HG03159 (cell line): Measurements from ENCODE around the gene PDZD8.

Experiments
- ATAC-seq: cut with Tn5 transposase; IDR thresholded peaks from one replicate; pipeline ENCODE4 v1.9.1; 2021; ENCODE audit warnings: mild to moderate bottlenecking, moderate library complexity; ENCODE audit not compliant: unreplicated experiment

The PDZD8 gene, protein sequence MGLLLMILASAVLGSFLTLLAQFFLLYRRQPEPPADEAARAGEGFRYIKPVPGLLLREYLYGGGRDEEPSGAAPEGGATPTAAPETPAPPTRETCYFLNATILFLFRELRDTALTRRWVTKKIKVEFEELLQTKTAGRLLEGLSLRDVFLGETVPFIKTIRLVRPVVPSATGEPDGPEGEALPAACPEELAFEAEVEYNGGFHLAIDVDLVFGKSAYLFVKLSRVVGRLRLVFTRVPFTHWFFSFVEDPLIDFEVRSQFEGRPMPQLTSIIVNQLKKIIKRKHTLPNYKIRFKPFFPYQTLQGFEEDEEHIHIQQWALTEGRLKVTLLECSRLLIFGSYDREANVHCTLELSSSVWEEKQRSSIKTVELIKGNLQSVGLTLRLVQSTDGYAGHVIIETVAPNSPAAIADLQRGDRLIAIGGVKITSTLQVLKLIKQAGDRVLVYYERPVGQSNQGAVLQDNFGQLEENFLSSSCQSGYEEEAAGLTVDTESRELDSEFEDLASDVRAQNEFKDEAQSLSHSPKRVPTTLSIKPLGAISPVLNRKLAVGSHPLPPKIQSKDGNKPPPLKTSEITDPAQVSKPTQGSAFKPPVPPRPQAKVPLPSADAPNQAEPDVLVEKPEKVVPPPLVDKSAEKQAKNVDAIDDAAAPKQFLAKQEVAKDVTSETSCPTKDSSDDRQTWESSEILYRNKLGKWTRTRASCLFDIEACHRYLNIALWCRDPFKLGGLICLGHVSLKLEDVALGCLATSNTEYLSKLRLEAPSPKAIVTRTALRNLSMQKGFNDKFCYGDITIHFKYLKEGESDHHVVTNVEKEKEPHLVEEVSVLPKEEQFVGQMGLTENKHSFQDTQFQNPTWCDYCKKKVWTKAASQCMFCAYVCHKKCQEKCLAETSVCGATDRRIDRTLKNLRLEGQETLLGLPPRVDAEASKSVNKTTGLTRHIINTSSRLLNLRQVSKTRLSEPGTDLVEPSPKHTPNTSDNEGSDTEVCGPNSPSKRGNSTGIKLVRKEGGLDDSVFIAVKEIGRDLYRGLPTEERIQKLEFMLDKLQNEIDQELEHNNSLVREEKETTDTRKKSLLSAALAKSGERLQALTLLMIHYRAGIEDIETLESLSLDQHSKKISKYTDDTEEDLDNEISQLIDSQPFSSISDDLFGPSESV

DNA sequence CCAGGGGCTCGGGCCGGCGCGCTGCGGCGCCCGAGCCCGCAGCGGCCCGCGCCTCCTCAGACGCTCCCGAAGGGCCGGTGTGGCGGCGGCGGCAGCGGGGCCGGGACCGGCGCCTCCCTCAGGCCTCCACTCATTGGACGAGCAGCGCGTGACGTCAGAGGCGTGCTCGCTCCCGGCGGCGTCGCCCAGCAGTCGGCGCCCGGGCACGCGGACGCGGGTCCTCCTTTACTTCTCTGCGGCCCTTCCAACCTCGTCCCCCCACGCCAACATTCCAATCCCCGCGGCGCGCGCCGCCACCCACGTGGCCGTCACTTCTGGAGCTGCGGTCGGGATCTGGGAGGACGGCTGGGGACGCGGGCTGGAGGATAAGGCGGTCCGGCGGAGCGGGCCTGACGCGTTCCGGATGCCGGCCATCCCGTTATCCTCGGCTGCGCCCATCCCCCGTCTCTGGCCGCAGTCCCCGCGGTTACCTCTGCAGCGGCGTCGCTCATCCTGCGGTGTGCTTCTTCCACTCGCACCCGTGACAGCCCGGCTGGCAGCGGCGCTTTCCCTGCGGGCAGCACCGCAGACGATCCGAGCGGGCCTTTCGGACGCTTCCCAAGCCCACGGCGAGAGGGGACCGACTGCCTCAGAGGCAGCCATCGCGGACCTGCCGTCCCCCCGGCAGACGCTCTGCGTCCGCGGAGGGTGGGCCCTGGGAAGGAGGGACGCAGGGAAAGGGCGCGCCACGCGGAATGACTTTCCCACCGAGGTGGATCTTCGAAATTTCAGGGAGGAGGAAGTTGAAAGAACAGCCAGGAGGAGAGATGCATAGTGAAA lies at the start of gene PDZD8:
PDZD8 (minus strand) TSS at position 81 of the 819 bp plus-strand sequence. CDS start 213 bp downstream, outside the sequence.
- ATAC-seq = peak; percentile 77

DNA sequence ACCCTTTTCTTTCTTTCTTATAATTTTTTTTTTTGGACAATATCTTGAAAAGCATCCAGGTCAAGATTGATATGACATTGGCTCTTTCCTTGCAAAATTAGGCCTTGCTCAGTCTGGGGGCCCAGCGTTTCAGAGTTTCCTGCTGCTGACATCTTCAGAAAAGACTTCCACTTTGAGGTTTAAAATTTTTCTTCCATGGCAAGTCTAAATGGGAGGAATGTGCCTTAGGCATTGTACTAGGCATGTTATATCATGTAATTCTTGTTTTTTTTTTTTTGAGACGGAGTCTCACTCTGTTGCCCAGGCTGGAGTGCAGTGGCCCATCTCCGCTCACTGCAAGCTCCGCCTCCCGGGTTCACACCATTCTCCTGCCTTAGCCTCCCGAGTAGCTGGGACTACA lies 48.9 kb upstream of the PDZD8 start:
- no peak for ATAC-seq

DNA sequence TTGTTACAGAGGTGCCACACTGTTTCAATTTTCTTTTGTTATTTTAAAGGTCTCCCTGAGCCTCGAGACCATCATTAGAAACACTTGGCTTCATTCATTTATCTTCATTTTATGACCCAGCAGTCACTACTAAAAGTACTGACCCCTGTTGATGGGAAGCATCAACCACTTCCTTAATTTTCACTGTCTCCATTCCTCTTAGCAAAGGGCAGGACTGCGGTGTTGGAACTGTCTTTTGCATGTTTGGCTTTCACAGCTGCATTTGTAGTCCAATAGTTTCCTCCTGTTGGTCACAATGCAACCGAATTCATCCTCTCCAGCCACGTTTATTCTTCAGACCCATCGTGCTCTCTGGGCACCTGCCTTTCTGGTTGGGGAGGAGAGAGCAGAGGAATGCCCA lies 46.7 kb upstream of the PDZD8 start:
- ATAC-seq = no peak

DNA sequence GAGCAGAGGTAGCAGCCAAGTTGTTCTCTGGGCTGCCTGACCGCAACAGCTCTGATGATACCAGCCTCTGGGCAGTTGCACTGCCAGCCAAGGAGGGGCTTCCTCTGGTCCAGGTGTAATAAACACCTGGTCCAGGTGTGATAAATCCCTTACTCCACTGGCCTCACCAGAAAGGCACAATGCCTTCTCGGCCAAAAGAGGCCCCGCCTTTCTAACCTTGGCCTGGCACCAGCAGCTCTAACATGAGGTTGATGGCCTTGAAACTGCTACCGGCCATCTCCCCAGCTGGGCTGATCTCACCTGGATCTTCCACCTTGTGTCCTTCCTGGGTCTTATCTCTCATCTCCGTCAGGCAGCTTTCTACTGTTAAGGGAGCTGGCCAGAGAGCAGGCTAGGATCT lies 45.5 kb upstream of the PDZD8 start:
- ATAC-seq = no peak

DNA sequence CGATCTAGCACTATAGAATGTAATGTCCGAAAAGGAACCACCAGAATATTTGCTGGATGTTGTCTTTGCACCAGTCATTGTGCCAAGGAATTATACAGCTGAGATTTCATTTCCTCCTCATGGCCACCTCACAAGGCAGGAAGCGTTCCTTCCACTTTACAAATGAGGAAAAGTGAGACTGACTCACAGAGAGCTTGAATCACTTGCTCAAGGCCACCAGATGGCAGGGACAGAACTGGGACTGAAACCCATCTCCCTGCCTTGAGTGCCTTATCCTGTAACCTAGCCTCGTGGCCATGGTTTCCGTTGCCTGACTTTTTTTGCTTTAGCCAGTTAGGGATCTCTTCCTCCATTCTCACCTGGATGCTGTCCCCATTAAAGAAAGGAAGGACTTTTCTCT lies 44.7 kb upstream of the PDZD8 start:
- ATAC-seq = no peak

DNA sequence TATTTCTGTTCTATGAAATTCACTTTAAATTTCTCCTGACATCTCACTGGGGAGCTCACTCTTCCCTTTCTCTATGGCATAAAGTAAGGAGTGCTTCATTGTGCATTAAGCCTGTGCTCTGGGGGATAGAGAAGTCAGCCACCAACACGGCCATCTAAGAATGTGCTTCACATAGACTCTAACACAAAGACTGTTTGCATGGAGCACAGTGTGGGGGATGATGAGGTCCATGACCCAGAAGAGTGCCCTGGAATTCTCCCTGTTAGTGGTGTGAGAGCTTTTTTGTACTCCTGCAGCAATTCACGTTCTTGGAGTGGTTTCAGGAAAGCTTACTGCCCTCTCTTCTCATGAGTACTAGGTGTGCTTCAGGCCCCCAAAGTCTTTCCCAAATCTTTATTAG lies 43.9 kb upstream of the PDZD8 start:
- ATAC-seq = no peak

DNA sequence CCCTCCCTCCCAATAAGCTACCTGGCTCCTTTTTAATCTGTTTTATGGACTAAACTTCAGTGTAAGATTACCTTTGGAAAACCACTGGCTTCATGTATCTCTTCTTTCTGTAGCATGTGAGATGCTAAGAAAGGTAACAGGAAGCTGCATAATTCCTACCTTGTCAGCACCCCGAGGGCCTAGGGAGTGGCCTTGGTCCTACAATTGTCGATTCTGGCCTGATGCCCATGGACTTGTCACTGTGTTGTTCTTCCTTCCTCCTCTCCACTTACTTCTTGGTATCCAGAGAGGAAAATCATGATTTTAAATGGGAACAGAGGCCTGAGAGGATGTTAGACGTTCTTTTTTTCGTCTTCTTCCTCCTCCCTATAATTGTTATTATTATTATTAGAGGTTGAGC lies 42.9 kb upstream of the PDZD8 start:
- no peak for ATAC-seq

DNA sequence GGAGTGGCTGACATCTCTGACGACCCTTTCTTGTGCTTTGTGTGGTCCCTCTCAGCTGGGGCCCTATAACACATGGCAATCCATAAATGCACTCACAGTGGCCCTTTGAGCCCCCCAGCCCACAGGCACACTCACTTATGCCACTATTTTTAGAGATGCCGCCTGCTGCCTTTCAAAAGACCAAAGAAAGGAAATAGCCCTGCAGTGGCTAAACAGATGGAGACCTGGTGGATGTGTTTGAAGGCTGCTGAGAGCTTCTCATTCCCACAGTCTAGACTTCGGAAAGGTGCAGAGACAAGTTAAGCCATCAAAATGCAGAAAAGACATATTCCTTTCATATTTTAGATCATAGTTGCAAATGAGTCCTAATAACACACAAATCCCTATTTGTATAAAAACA lies 42.0 kb upstream of the PDZD8 start:
- ATAC-seq = no peak

DNA sequence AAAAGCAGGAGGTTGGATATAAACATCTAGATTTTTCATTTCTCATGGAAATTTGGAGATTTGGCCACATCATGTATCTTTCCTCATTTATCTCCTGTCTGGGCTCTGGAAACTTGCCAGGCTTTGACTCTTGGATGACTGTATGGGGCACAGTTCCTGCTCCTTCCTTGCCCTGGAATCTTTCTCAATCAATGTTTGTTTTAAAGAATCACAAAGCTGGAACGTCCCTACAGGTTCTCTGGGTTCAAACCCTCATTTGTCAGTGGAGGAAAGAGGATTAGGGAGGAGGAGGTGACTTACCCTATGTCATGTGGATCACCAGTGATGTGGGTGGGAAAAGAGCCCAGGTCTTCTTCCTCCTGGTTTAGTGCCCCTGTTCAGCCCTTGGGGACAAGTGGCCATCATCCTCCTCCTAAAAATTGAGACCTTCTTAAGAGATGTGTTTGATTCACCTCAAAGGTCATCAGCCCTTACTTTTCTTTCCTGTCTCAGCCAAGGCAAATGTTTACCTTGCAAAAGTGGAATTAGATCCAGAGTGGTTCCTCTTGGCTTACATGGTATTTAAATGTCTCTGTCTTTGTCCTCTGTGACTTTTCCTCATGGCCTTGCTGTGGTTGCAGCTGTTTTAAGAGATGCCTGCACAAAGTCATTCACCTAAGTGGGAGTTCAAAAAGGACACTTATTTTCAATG lies 38.8 kb upstream of the PDZD8 start:
- no peak for ATAC-seq

DNA sequence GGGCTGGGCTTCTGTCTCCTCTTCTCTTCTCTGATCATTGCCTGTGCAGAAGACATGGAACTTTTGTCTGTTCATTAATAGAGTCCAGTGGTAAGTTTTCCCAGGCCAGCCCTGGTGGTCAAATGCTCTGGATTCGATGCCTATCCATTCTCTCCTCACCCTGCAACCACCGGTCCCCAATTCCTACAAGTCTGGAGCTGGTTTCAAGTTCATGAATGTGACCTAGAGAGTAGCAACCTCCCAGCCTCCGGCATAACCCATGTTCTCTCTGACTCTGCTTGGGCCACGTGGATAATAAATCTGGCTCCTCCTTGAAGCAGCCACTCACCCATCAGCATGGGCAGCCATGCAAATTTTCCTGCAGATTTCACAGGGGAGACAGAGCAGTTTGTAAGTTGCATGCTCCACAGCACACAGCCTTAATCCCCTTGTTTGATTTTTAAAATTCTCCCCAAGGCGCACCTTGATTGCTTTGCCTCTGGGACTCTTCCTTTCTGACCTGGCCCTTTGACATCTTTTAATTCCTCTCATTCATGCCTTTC lies 37.3 kb upstream of the PDZD8 start:
- no peak for ATAC-seq

DNA sequence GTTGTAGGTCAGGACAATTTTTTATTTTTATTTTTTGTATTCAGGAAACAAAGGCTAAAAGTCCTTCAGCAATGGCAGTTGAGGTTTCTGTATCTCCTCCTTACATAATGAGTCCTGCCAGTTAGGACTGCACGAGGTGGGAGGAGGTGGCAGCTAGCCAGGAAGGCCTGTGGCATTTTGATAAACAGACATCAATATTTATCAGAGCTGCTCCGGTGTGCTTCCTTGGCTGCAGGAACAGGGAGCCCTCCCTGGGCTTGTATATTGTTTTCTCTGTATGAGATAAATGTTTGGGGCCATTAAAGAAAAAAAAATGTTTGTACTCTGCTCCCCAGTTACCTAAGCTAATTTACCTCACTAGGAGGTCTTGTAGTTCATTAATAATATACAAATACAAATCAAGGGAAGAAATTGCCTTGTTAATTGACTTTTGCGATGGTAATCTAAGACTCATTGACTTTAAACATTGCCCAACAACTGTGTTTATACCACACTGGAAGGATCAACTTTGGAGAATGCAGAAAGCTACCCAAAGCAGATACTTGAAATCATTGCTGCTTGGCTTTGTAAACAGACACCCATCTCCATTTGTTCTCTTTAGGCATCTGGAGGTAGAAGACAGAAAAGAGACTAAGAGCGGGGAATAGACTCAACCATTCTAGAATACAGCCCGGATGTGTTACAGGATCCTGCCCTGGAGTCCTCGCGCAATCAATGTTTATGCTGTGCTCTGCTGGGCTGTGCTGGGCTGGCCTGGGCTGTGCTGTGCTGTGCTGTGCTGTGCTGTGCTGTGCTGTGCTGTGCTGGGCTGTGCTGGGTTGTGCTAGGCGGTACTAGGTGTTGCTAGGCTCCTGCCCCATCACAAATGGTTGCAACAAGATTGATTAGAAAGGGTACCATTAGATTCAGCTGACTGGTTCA lies 36.5 kb upstream of the PDZD8 start:
- no peak for ATAC-seq

DNA sequence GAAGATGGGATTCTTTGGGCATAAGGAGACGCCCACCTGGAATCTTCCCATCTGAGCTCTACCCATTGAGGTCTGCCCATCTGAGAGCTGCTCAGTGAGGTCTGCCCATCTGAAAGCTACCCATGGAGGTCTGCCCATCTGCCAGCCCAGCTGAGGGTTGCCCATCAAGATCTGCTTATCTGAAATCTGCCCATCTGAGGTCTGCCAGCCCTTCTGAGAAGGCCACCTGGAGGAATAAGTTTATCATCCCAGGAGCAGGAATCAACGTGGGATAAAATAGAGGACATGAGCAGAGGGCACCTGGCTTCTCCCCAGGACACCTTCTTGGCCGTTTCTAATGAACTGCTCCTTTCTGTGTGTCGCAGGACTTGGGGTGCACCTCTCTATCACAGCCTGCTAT lies 35.3 kb upstream of the PDZD8 start:
- no peak for ATAC-seq

DNA sequence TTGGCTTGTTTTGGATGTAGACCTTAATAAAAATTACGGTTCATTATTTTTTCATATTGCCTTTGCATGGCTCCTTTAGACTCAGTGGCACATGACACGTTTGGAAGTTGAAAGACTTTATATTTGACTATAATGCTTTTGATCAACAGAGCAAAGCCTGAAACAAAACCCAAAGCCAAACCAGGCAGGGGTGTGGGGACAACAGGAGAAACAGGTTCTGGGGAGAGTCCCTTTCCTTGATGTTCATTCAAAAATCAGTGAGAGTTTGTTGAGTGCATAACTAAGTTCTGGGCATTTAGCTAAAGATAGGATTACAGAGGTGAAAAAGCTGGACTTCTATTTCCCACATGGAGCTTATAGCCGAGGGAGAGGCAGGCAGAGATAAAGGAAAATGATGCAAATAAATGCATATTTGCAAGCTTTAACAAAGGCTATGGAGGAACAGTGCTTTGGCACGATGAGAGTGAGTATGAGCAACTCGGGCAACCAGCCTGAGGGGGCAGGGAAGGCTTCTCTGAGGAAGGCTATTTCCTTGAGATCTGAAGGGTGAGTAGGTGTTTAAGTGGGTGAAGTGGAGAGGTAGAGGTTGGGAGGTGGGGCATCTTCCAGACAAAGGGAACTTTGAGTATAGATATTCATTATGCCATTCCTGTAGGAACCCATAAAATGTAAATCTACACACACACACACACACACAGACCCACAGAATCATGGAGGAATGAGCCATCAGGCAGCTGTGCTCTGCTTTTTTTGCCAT lies 34.5 kb upstream of the PDZD8 start:
- ATAC-seq = no peak

DNA sequence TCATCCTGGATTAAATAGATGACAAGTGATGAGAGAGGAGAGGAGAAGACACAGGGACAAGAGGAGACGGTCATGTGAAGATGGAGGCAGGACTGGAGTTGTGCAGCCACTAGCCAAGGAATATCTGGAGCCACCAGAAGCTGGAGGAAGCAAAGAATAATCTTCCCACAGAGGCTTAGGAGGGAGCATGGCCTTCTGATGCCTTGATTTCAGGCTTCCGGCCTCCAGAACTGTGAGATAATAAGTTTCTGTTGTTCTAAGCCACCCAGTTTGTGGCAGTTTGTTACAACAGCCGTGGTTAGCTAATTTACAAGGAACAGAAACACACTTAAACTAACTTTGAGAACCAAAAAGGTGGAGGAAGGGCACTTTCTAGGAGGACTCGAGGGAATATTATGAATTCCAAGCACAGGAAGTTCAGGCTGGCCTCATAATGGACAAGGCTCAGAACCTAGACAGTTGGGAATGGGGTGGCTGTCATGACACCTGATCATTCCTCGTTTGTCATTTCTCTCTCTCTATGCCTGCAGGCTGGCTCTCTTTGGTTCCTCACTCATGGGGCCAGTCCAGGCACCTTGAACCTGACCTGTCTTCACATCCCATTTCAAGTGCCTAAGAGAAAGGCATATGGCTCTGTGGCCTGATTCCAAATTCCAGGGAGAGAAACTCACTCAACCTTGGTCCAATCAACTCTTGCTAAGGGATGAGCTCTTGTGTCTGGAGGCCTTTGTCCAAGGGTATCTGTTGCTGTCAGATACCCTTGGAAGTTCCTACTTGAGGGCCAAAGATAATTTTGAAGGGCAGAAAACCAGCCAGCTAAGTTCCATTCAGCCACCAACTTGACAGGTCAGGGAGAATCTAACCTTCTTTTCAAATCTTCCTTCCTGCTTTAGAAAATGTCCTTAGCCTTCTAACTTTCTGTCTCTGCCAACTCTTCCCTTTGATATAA lies 33.5 kb upstream of the PDZD8 start:
- no peak for ATAC-seq

DNA sequence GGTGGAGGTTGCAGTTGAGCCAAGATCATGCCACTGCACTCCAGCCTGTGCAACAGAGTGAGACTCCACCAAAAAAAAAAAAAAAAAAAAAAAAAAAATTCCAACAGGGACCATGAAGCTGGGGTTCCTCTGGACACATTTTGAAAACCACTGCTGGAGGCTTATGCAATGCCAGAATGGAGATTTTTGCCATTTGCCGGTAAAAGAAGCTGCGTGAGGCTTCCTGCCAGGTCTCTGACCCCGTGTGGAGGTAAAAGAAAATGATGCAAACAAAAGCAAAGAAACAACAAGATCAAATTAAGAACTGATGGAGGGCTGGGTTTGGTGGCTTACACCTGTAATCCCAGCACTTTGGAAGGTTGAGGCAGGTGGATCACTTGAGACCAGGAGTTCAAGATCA lies 30.5 kb upstream of the PDZD8 start:
- ATAC-seq = no peak

DNA sequence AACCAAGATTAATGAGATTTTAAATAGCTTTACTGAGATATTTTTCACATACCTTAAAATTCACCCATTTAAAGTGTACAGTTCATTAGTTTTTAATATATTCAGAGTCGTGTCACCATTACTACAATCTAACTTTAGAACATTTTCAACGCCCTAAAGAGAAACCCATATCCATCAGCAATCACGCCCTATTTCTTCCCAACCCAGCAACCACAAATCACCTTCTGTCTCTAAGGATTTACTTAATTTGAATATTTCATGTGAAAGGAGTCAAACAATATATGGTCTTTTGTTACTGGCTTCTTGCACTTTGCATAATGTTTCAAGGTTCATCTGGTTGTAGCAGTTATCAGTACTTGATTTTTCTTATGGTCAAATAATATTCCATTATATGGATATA lies 25.1 kb upstream of the PDZD8 start:
- no peak for ATAC-seq
